NT2/D1 (cell line): ENCODE measurements around the gene DYNLT2B.

Experiments
- DNase-seq: peaks from one replicate; pipeline ENCODE4 v3.0.0-alpha.2; 2011; ENCODE audit warnings: low read depth, low spot score
- H3K27me3 ChIP-seq: 2 replicates; pipeline ENCODE4 v1.6.0; 2011; ENCODE audit warnings: mild to moderate bottlenecking; ENCODE audit not compliant: insufficient read length, insufficient read depth
- H3K36me3 ChIP-seq: 2 replicates; pipeline ENCODE4 v1.6.1; 2011; ENCODE audit warnings: mild to moderate bottlenecking, low read length, mixed read lengths; ENCODE audit not compliant: insufficient read depth, insufficient read length
- H3K4me1 ChIP-seq: 2 replicates; pipeline ENCODE4 v1.5.1; 2011; ENCODE audit not compliant: insufficient read depth, insufficient read length
- H3K4me3 ChIP-seq: 2 replicates; pipeline ENCODE4 v1.5.1; 2011; ENCODE audit warnings: low read depth; ENCODE audit not compliant: insufficient read length
- H3K9ac ChIP-seq: 2 replicates; pipeline ENCODE4 v1.6.0; 2011; ENCODE audit warnings: low read depth; ENCODE audit not compliant: insufficient read length
- H3K9me3 ChIP-seq: 2 replicates; pipeline ENCODE4 v1.5.1; 2011; ENCODE audit warnings: mild to moderate bottlenecking, low read length; ENCODE audit not compliant: insufficient read depth
- SUZ12 ChIP-seq: IDR thresholded peaks from 2 replicates; pipeline ENCODE4 v1.6.1; 2011; ENCODE audit not compliant: insufficient read length, insufficient read depth; ENCODE audit errors: extremely low read depth
- YY1 ChIP-seq: IDR thresholded peaks from 2 replicates; pipeline ENCODE4 v1.6.1; 2011; ENCODE audit not compliant: insufficient read length, insufficient read depth
- ZNF274 ChIP-seq: IDR thresholded peaks from 2 replicates; pipeline ENCODE4 v1.6.1; 2011; ENCODE audit warnings: mild to moderate bottlenecking, low read depth, low read length

DYNLT2B gene

GRCh38 chr3:196339493-196340254 is 21.6 kb upstream of the DYNLT2B start:
- Histone ChIP-seq H3K4me1 (peaks cover 6% of the 10 kb centered on the region), H3K9ac (no peak overlapping the region), H3K9me3 (no peaks in the 10 kb centered on the region), H3K36me3 (no peaks in the 10 kb centered on the region), H3K27me3 (no peaks in the 10 kb centered on the region), H3K4me3 (no peak overlapping the region)
- DNase-seq = no peak
- TF ChIP-seq YY1 = no peak
- TF ChIP-seq SUZ12 = no peak
- TF ChIP-seq ZNF274 = no peak

DNA sequence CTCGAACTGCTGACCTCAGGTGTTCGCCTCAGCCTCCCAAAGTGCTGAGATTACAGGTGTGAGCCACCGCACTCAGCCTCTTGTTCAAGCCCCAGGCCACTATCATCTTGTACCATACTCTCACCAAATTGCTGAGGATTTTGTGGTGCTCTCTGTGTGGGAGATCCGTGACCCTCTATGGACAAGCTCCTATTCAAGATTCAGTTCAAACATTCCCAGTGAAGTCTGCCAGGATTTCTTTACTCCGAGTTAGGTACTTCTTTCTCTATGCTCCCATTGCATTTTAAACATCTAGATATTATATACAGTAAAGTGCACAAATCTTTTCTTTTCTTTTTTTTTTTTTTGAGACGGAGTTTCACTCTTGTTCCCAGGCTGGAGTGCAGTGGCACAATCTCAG is 21.0 kb upstream of the DYNLT2B start:
- Histone ChIP-seq H3K36me3 (no peaks in the 10 kb centered on the region), H3K9ac (no peak overlapping the region)

GRCh38 chr3:196336319-196337145 is 18.5 kb upstream of the DYNLT2B start:
- Histone ChIP-seq H3K4me3 (no peak overlapping the region), H3K4me1 (peaks cover 4% of the 10 kb centered on the region), H3K9me3 (no peaks in the 10 kb centered on the region), H3K9ac (no peak overlapping the region), H3K27me3 (no peaks in the 10 kb centered on the region), H3K36me3 (no peaks in the 10 kb centered on the region)
- TF ChIP-seq ZNF274 (no peak), YY1 (no peak), SUZ12 (no peak)
- no peak for DNase-seq

More for the DNA sequence above, 21.0 kb upstream of the DYNLT2B start:
- Histone ChIP-seq H3K27me3 (no peaks in the 10 kb centered on the region), H3K4me3 (no peak overlapping the region), H3K9me3 (no peaks in the 10 kb centered on the region), H3K4me1 (peaks cover 6% of the 10 kb centered on the region)
- no peak for DNase-seq
- TF ChIP-seq YY1 (no peak), SUZ12 (no peak), ZNF274 (no peak)

DNA sequence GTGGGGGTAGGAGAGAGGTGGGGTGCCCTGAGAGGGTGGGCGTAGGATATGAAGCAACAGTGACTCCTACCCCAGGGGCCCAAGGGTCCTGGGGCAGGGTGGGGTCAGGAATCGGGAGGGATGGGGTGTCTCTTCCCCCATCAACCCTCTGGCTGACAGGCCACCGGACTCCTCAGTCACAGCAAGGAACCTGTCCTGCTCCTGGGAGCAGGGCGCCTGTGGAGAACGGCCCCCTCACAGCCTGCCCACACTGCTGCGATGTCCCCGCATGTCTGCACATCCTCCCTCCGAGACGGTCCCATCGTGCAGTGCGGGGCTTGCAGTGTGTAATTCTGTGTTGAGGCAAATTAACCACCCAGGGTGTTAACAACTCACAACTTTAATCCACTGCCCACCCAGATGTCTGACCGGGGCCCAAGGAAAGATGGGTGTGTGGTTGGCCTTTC is 17.5 kb upstream of the DYNLT2B start:
- no peaks in the 10 kb centered on the region for H3K27me3 ChIP-seq
- H3K4me3 ChIP-seq = no peak overlapping the region
- no peaks in the 10 kb centered on the region for H3K9me3 ChIP-seq
- no peak overlapping the region for H3K9ac ChIP-seq
- H3K4me1 ChIP-seq = peaks cover 4% of the 10 kb centered on the region
- no peak for DNase-seq
- H3K36me3 ChIP-seq = no peaks in the 10 kb centered on the region
- TF ChIP-seq YY1 = no peak
- TF ChIP-seq SUZ12 = no peak
- no peak for TF ChIP-seq ZNF274

DNA sequence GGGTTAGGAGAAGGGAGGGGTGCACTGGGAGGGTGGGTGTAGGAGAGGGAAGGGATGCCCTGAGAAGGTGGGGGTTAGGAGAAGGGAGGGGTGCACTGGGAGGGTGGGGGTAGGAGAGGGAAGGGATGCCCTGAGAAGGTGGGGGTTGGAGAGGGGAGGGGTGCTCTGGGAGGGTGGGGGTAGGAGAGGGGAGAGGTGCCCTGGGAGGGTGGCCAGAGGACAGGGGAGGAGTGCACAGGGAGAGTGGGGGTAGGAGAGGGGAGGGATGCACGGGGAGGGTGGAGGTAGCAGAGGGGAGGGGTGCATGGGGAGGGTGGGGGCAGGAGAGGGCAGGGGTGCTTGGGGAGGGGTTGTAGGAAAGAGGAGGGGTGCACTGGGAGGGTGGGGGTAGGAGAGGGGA is 16.9 kb upstream of the DYNLT2B start:
- Histone ChIP-seq H3K27me3 (no peaks in the 10 kb centered on the region), H3K9me3 (no peaks in the 10 kb centered on the region), H3K9ac (no peak overlapping the region), H3K4me3 (no peak overlapping the region), H3K36me3 (no peaks in the 10 kb centered on the region), H3K4me1 (peaks cover 4% of the 10 kb centered on the region)
- DNase-seq = no peak
- TF ChIP-seq YY1 = no peak
- TF ChIP-seq SUZ12 = no peak
- TF ChIP-seq ZNF274 = no peak

- no peaks in the 10 kb centered on the region for H3K27me3 ChIP-seq
- H3K4me1 ChIP-seq = peaks cover 7% of the 10 kb centered on the region
- DNase-seq = no peak
- H3K4me3 ChIP-seq = no peak overlapping the region
- H3K36me3 ChIP-seq = no peaks in the 10 kb centered on the region
- TF ChIP-seq SUZ12 = no peak
- no peak for TF ChIP-seq YY1
- no peak for TF ChIP-seq ZNF274
- H3K9ac ChIP-seq = no peak overlapping the region
- no peaks in the 10 kb centered on the region for H3K9me3 ChIP-seq
Measured at GRCh38 chr3:196332168-196332567, 14.1 kb upstream of the DYNLT2B start.

DNA sequence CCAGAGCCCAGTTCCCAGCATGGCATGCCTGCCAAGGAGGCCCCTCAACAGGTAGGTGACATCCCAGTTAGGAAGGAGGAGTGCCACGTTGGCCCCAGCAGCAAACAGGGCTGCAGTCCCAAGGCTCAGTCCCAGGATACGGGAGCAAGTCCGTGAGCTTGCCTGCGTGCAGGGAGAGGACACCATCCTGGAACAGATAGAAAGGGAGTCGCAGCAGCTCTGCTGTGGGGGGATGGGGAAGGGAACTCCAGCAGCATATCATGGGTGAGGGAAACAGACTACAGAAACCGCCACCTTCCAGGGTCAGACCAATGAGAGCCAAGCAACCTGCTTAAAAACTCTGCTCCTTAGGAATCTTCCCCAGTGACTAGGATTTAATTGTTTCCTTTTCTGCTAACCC is 9.4 kb upstream of the DYNLT2B start:
- Histone ChIP-seq H3K36me3 (no peaks in the 10 kb centered on the region), H3K9ac (no peak overlapping the region), H3K4me3 (no peak overlapping the region), H3K9me3 (no peaks in the 10 kb centered on the region), H3K4me1 (peaks cover 5% of the 10 kb centered on the region), H3K27me3 (no peaks in the 10 kb centered on the region)
- TF ChIP-seq ZNF274 (no peak), YY1 (no peak), SUZ12 (no peak)
- no peak for DNase-seq
